Large intestine (tissue), 3 donors: ENCODE measurements around the gene AGXT. TPM values are rescaled to one million over a fixed set of nuclear protein-coding genes. Genes with fewer than 3 reads are reported as not detected.

Experiments used
- DNase-seq, 2 donors: peaks; one replicate each; pipeline versions ENCODE4 v3.0.0 to v3.0.0-alpha.2; 2013
- H3K27ac ChIP-seq: one replicate; pipeline ENCODE4 v1.5.1; 2013; ENCODE audit warnings: low read length
- H3K27me3 ChIP-seq: 2 replicates; pipeline ENCODE4 v1.6.1; 2013; ENCODE audit warnings: low read length; ENCODE audit not compliant: control insufficient read depth, insufficient read depth
- H3K36me3 ChIP-seq: 2 replicates; pipeline ENCODE4 v1.6.1; 2013; ENCODE audit warnings: low read length; ENCODE audit not compliant: control insufficient read depth, insufficient read depth
- H3K4me1 ChIP-seq: one replicate; pipeline ENCODE4 v1.6.1; 2013; ENCODE audit warnings: low read length; ENCODE audit not compliant: control insufficient read depth, insufficient read depth
- H3K4me3 ChIP-seq: one replicate; pipeline ENCODE4 v1.5.1; 2013; ENCODE audit warnings: low read length
- H3K9me3 ChIP-seq: one replicate; pipeline ENCODE4 v1.6.1; 2013; ENCODE audit warnings: mild to moderate bottlenecking, low read depth, low read length, moderate library complexity; ENCODE audit not compliant: control insufficient read depth
- whole genome bisulfite sequencing: methylation state at CpG from one replicate; pipeline ENCODE4 v1.1.5; 2013; ENCODE audit warnings: low lambda C conversion rate; ENCODE audit not compliant: insufficient coverage; 5-methylcytosine and 5-hydroxymethylcytosine counted together
- polyA plus RNA-seq: library from polyadenylated mRNA; unstranded; fragments of 120-200 nt; gene quantifications from one replicate; pipeline ENCODE4 v1.2.1, GENCODE V29; 2013

Gene AGXT
- polyA plus RNA-seq, 1 donor, result 0.66 TPM

GRCh38 chr2:240909216-240909974 is 40.8 kb downstream of the AGXT start:
- H3K9me3 ChIP-seq, result peaks cover 2% of the 10 kb centered on the region
- WGBS, result no CpG with 5 or more reads among the region's 17 CpGs
- peaks cover 20% of the 10 kb centered on the region for H3K27me3 ChIP-seq
- H3K4me1 ChIP-seq, result peaks cover 3% of the 10 kb centered on the region
- no peak for DNase-seq
- H3K4me3 ChIP-seq, result no peak overlapping the region
- no peaks in the 10 kb centered on the region for H3K36me3 ChIP-seq
- no peak overlapping the region for H3K27ac ChIP-seq

DNA sequence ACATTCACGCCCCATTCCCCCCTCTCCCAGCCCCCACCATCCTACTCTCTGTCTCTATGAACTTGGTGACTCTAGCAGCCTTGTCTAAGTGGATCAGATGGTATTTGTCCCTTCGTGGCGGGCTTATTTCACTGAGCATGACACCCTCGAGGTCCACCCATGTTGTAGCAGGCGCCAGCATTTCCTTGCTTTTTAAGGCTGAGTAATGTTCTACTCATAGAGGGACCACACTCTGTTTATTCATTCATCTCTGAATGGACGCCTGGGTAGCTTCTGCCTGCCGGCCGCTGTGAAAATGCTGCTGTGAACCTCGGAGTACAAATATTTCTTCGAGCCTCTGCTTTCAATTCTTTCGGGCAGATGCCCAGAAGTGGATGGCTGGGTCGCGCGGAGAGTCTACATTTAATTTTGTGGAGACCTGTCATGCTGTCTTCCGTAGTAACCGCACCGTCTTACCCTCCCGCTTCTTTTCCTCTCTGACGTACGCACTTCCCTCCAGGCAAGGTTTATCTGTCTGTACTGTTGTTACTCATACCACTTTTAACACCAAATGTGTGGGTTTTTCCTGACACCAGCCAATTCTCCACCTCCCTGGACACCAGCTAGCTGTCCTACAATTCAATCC is 43.1 kb downstream of the AGXT start:
- no peak overlapping the region for H3K27ac ChIP-seq
- no peak for DNase-seq
- 70% methylated on average over 2 of the region's 20 CpGs for WGBS
- peaks cover 25% of the 10 kb centered on the region for H3K27me3 ChIP-seq
- H3K9me3 ChIP-seq, result peaks cover 2% of the 10 kb centered on the region
- no peak overlapping the region for H3K4me3 ChIP-seq
- H3K4me1 ChIP-seq, result peaks cover 3% of the 10 kb centered on the region
- H3K36me3 ChIP-seq, result no peaks in the 10 kb centered on the region

- Histone ChIP-seq H3K36me3 (no peaks in the 10 kb centered on the region), H3K4me1 (peaks cover 10% of the 10 kb centered on the region), H3K27me3 (peaks cover 22% of the 10 kb centered on the region), H3K27ac (no peak overlapping the region), H3K9me3 (peaks cover 2% of the 10 kb centered on the region), H3K4me3 (no peak overlapping the region)
- no peak for DNase-seq
- WGBS, result no CpG with 5 or more reads among the region's 21 CpGs
These were observed 44.5 kb downstream of the AGXT start for GRCh38 chr2:240912878-240913809.

- Histone ChIP-seq H3K4me3 (no peak overlapping the region), H3K4me1 (peaks cover 10% of the 10 kb centered on the region), H3K27ac (no peak overlapping the region), H3K36me3 (no peaks in the 10 kb centered on the region), H3K27me3 (peaks cover 22% of the 10 kb centered on the region), H3K9me3 (peaks cover 2% of the 10 kb centered on the region)
- WGBS, result no CpG with 5 or more reads among the region's 36 CpGs
- DNase-seq, result no peak
These were observed 45.4 kb downstream of the AGXT start for GRCh38 chr2:240913810-240914644.

- Histone ChIP-seq H3K9me3 (peaks cover 2% of the 10 kb centered on the region), H3K4me1 (peaks cover 10% of the 10 kb centered on the region), H3K27me3 (peaks cover 22% of the 10 kb centered on the region), H3K27ac (no peak overlapping the region), H3K36me3 (no peaks in the 10 kb centered on the region), H3K4me3 (no peak overlapping the region)
- no peak for DNase-seq
- WGBS, result no CpG with 5 or more reads among the region's 25 CpGs
These were observed 46.3 kb downstream of the AGXT start for GRCh38 chr2:240914645-240915525.

GRCh38 chr2:240915526-240916341 is 47.1 kb downstream of the AGXT start:
- H3K27ac ChIP-seq, result no peak overlapping the region
- H3K4me1 ChIP-seq, result peaks cover 10% of the 10 kb centered on the region
- no peaks in the 10 kb centered on the region for H3K36me3 ChIP-seq
- no peak overlapping the region for H3K4me3 ChIP-seq
- H3K9me3 ChIP-seq, result peaks cover 2% of the 10 kb centered on the region
- WGBS, result no CpG with 5 or more reads among the region's 34 CpGs
- H3K27me3 ChIP-seq, result peaks cover 22% of the 10 kb centered on the region
- no peak for DNase-seq

DNA sequence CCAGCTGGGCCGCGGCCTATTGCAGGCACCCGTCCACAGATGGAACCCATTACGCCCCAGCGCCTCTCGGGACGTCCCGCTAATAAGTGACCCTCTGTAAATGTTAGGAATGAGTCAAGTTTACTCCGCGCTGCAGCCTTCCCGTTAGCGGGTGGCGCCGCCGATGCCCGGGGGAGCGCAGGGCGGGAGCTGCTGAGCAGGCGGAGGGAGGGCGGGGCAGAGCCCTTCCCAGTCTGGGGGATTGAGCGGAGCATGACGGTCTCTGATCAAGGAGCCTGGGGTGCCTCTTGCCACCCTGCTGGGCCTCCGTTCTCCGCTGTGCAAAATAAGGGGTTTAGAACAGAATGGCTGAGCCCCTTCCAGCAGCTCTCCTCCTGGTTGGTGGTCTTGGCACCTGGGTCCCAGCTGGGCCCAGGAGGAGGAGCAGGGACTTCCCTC is 48.0 kb downstream of the AGXT start:
- peak in 1 of 2 donors; percentile 47 for DNase-seq
- Histone ChIP-seq H3K36me3 (no peaks in the 10 kb centered on the region), H3K27me3 (peaks cover 22% of the 10 kb centered on the region), H3K4me1 (peaks cover 10% of the 10 kb centered on the region), H3K9me3 (peaks cover 2% of the 10 kb centered on the region), H3K27ac (no peak overlapping the region), H3K4me3 (no peak overlapping the region)
- WGBS, result no CpG with 5 or more reads among the region's 24 CpGs

DNA sequence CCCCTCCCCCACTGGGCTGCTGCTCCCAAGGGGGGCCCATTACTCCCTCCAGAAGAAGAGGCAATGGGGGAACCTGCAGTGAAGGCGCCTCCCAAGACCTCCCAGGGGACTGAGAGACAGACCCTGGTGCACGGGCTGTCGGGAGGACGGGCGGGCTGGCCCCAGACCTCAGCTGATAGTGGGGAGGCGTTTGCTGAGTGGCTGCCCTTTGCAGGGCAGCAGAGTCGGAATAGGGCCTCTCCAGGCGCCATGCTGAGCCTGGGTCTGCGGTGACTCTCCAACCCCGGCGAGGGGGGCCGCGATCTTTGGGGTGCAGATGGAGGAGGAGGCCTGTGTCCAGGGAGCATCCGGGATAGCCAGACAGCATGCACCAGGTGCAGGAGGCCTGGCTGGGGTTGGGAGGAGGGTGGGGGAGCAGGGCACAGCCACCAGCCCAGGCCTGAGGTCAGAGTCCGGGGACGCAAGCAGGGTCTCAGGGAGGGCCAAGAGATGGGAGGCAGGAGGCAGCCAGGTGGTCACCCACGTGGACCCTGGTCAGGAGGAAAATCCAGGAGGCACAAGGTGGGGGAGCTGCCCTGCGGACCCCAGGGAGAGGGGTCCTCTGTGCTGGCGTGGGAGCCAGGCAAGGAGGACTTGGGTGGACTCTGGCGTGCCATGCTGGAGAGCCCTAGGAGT is 48.5 kb downstream of the AGXT start:
- peaks cover 22% of the 10 kb centered on the region for H3K27me3 ChIP-seq
- peaks cover 10% of the 10 kb centered on the region for H3K4me1 ChIP-seq
- WGBS, result no CpG with 5 or more reads among the region's 20 CpGs
- DNase-seq, result no peak
- no peak overlapping the region for H3K4me3 ChIP-seq
- H3K36me3 ChIP-seq, result no peaks in the 10 kb centered on the region
- H3K9me3 ChIP-seq, result peaks cover 2% of the 10 kb centered on the region
- H3K27ac ChIP-seq, result no peak overlapping the region
